ENCODE results near the gene TRAM2.
"Not testable (repeated sequence)": the region's sequence is repeated elsewhere in the genome, so short reads cannot be mapped to it uniquely, and the experiment has no call there.

The TRAM2 gene

GRCh38 chr6:52491203-52492069 lies 85.4 kb downstream of the TRAM2 start:
- DNase-seq: no peak

GRCh38 chr6:52489881-52490280 lies 87.0 kb downstream of the TRAM2 start:
- no peak for DNase-seq

GRCh38 chr6:52483671-52484003 lies 93.2 kb downstream of the TRAM2 start:
- DNase-seq: no peak

GRCh38 chr6:52482903-52483670 lies 93.8 kb downstream of the TRAM2 start:
- no peak for DNase-seq

GRCh38 chr6:52475307-52475706 lies 101.6 kb downstream of the TRAM2 start:
- no peak for DNase-seq

GRCh38 chr6:52474173-52474572 lies 102.7 kb downstream of the TRAM2 start:
- no peak for DNase-seq

GRCh38 chr6:52461194-52461593 lies 115.7 kb downstream of the TRAM2 start:
- DNase-seq: not testable (repeated sequence)

- DNase-seq: no peak
Measured at GRCh38 chr6:52457096-52457495, 119.8 kb downstream of the TRAM2 start.

GRCh38 chr6:52454556-52454955 lies 122.3 kb downstream of the TRAM2 start:
- DNase-seq: no peak

All from right kidney (tissue), 1 donor.